Ovary (tissue), 3 donors: ENCODE measurements around the gene LRRC70.

ENCODE experiments used
- CTCF ChIP-seq, 3 donors: fragments of 450-650 bp in 2 of 3; fragments of 200-600 bp in 1 of 3; IDR thresholded peaks; one replicate each; pipeline versions ENCODE4 v1.5.1 to v1.8.0; 2016 to 2022; ENCODE audit warnings: antibody characterized with exemption in 3 of 3, mild to moderate bottlenecking in 1 of 3
- EP300 ChIP-seq: sonication (generic); formaldehyde crosslinking; IDR thresholded peaks from one replicate; pipeline ENCODE4 v1.6.1; 2017; ENCODE audit warnings: antibody characterized with exemption
- POLR2A ChIP-seq: fragments of 450-650 bp; IDR thresholded peaks from one replicate; pipeline ENCODE4 v1.6.1; 2017; ENCODE audit warnings: antibody characterized with exemption, mild to moderate bottlenecking, moderate library complexity
- donor health status: DM: no; HTN: no; CAD: no.

- TF ChIP-seq CTCF (IDR thresholded peaks at IDR 0.05) (no peak), POLR2A (no peak), EP300 (no peak)
These were observed 6.7 kb downstream of the LRRC70 start for GRCh38 chr5:62585306-62585705.
